HFFc6 (cell line): ENCODE results near the gene ZNF491. TPM values are rescaled to one million over a fixed set of nuclear protein-coding genes. Genes with fewer than 3 reads are reported as not detected.

Experiments used
- DNase-seq: peaks from one replicate; pipeline ENCODE4 v3.0.0-alpha.2; 2018
- H3K27ac Mint-ChIP-seq: 2 replicates; pipeline ENCODE4 v1.8.0; 2020; ENCODE audit warnings: mild to moderate bottlenecking, mixed read lengths
- H3K27me3 Mint-ChIP-seq: 2 replicates; pipeline ENCODE4 v1.8.0; 2021; ENCODE audit warnings: mild to moderate bottlenecking, moderate library complexity, mixed read lengths; ENCODE audit not compliant: insufficient read depth
- H3K36me3 Mint-ChIP-seq: 2 replicates; pipeline ENCODE4 v1.8.0; 2021; ENCODE audit warnings: low read depth, mixed read lengths
- H3K4me1 Mint-ChIP-seq: 2 replicates; pipeline ENCODE4 v1.8.0; 2020; ENCODE audit warnings: low read depth, mixed read lengths
- H3K4me3 Mint-ChIP-seq: 2 replicates; pipeline ENCODE4 v1.8.0; 2020; ENCODE audit warnings: mild to moderate bottlenecking, moderate library complexity, mixed read lengths
- H3K9me3 Mint-ChIP-seq: 2 replicates; pipeline ENCODE4 v1.8.0; 2020; ENCODE audit warnings: mild to moderate bottlenecking, mixed read lengths
- CTCF ChIP-seq: fragments of 200-600 bp; sonication (generic); IDR thresholded peaks from 2 replicates; pipeline ENCODE4 v1.5.0; 2021; ENCODE audit warnings: antibody characterized with exemption, mild to moderate bottlenecking
- total RNA-seq, 6 experiments: library from RNA; stranded (reverse); fragmentation: NEBNext Ultra II Directional; extraction: Animal tissue kit (Norgen Biotek cat#: 25700); gene quantifications; 2 replicates in 1 of 6; 3 replicates in 5 of 6; pipeline ENCODE4 v1.2.3, GENCODE V29; 2021

ZNF491 gene
- total RNA-seq, 6 experiments from 2014 or later, result 1.3 to 2.4 (median 1.5) TPM

- H3K27me3 Mint-ChIP-seq, result no peaks in the 10 kb centered on the region
- peaks cover 49% of the 10 kb centered on the region for H3K36me3 Mint-ChIP-seq
- H3K27ac Mint-ChIP-seq, result no peak overlapping the region
- no peak overlapping the region for H3K4me3 Mint-ChIP-seq
- H3K4me1 Mint-ChIP-seq, result no peaks in the 10 kb centered on the region
- H3K9me3 Mint-ChIP-seq, result peaks cover 81% of the 10 kb centered on the region
- TF ChIP-seq CTCF, result no peak
- DNase-seq, result no peak
These were observed 8.7 kb downstream of the ZNF491 start for GRCh38 chr19:11807099-11807380.

GRCh38 chr19:11813703-11814028, 15.3 kb downstream of the ZNF491 start:
- Mint-ChIP-seq H3K4me3 (peak overlapping the region; percentile 91), H3K9me3 (peaks cover 33% of the 10 kb centered on the region), H3K36me3 (peaks cover 37% of the 10 kb centered on the region), H3K27ac (peak overlapping the region; percentile 77), H3K4me1 (peaks cover 17% of the 10 kb centered on the region), H3K27me3 (no peaks in the 10 kb centered on the region; the same call in 1 of the 2 replicates)
- DNase-seq, result no peak
- no peak for TF ChIP-seq CTCF

- peak within 1 kb of the TSS; percentile 77 for H3K27ac Mint-ChIP-seq
- peak; percentile 87 for DNase-seq
These were observed 15.8 kb downstream of the ZNF491 start, which contains the start of gene ZNF440 for GRCh38 chr19:11814029-11814699. Gene ZNF440, plus strand, starts transcription at chr19:11814273. Its CDS starts 175 bp downstream, at chr19:11814448.

GRCh38 chr19:11814700-11815035, 16.3 kb downstream of the ZNF491 start:
- H3K4me1 Mint-ChIP-seq, result peaks cover 17% of the 10 kb centered on the region
- H3K27me3 Mint-ChIP-seq, result no peaks in the 10 kb centered on the region; the same call in 1 of the 2 replicates
- TF ChIP-seq CTCF, result no peak
- peak overlapping the region; percentile 91 for H3K4me3 Mint-ChIP-seq
- no peak for DNase-seq
- H3K9me3 Mint-ChIP-seq, result peaks cover 23% of the 10 kb centered on the region
- H3K27ac Mint-ChIP-seq, result peak overlapping the region; percentile 45; the same call in 1 of the 2 replicates
- peaks cover 33% of the 10 kb centered on the region for H3K36me3 Mint-ChIP-seq

More at GRCh38 chr19:11814029-11814699, 15.8 kb downstream of the ZNF491 start, which contains the start of gene ZNF440:
- peaks cover 17% of the 10 kb centered on the region for H3K4me1 Mint-ChIP-seq
- H3K36me3 Mint-ChIP-seq, result peaks cover 36% of the 10 kb centered on the region
- no peaks in the 10 kb centered on the region; the same call in 1 of the 2 replicates for H3K27me3 Mint-ChIP-seq
- peak within 1 kb of the TSS; percentile 91 for H3K4me3 Mint-ChIP-seq
- peaks cover 28% of the 10 kb centered on the region for H3K9me3 Mint-ChIP-seq
- TF ChIP-seq CTCF, result no peak

- H3K27ac Mint-ChIP-seq, result peak overlapping the region; percentile 48
- TF ChIP-seq CTCF, result no peak
- peak; percentile 7 for DNase-seq
- H3K36me3 Mint-ChIP-seq, result peaks cover 51% of the 10 kb centered on the region
- H3K9me3 Mint-ChIP-seq, result peaks cover 21% of the 10 kb centered on the region
- H3K4me1 Mint-ChIP-seq, result peaks cover 20% of the 10 kb centered on the region
- no peaks in the 10 kb centered on the region; the same call in 1 of the 2 replicates for H3K27me3 Mint-ChIP-seq
- H3K4me3 Mint-ChIP-seq, result peak overlapping the region; percentile 28
These were observed 23.3 kb downstream of the ZNF491 start for GRCh38 chr19:11821474-11822109.
